Activated B cell treated with CpG ODN at 0.5 μM for 24 hours (primary cell): ENCODE data around the gene PDZRN3. TPM values are rescaled to one million over a fixed set of nuclear protein-coding genes. Genes with fewer than 3 reads are reported as not detected.

Source experiments
- ATAC-seq: fragments of 200-7000 bp; cut with Tn5 transposase; one replicate; pipeline ENCODE4 v1.10.0; 2021; ENCODE audit warnings: low read depth, mild to moderate bottlenecking, moderate library complexity
- CTCF ChIA-PET: fragments of 350-600 bp; sonication (Branson Sonifier 250); formaldehyde crosslinking; loops from one replicate; lab custom pipeline; 2021; ENCODE audit warnings: antibody characterized with exemption; lab: Charles Lee
- POLR2A ChIA-PET: fragments of 350-600 bp; sonication (Branson Sonifier 250); formaldehyde crosslinking; loops from one replicate; lab custom pipeline; 2021; ENCODE audit warnings: antibody characterized with exemption; lab: Charles Lee
- DNase-seq: peaks from one replicate; pipeline ENCODE4 v3.0.0; 2022
- H3K27ac Mint-ChIP-seq: one replicate; pipeline ENCODE4 v1.8.0; 2020; ENCODE audit warnings: mixed read lengths
- H3K27me3 Mint-ChIP-seq: one replicate; pipeline ENCODE4 v1.8.0; 2021; ENCODE audit warnings: mixed read lengths
- H3K36me3 Mint-ChIP-seq: one replicate; pipeline ENCODE4 v1.8.0; 2021; ENCODE audit warnings: low read depth, mixed read lengths
- H3K4me1 Mint-ChIP-seq: one replicate; pipeline ENCODE4 v1.8.0; 2021; ENCODE audit warnings: mixed read lengths
- H3K4me3 Mint-ChIP-seq: one replicate; pipeline ENCODE4 v1.8.0; 2020; ENCODE audit warnings: mild to moderate bottlenecking, mixed read lengths
- H3K9me3 Mint-ChIP-seq: one replicate; pipeline ENCODE4 v1.8.0; 2020; ENCODE audit warnings: mixed read lengths
- CTCF ChIP-seq: fragments of 200-600 bp; IDR thresholded peaks from one replicate; pipeline ENCODE4 v1.8.0; 2022; ENCODE audit warnings: antibody characterized with exemption, mild to moderate bottlenecking
- intact Hi-C: fragments of 100-400 bp; cut with micrococcal nuclease; formaldehyde crosslinking; loops from one replicate; pipeline ENCODE4 v1.15.1; 2024
- total RNA-seq: library from RNA; stranded (reverse); gene quantifications from 2 replicates; pipeline ENCODE4 v1.2.3, GENCODE V29; 2022

PDZRN3 gene
- total RNA-seq, 1 donor from 2014 or later, result not detected

- TF ChIP-seq CTCF, result no peak
- ATAC-seq, result no peak
- H3K27ac Mint-ChIP-seq, result no peak overlapping the region
Measured at GRCh38 chr3:73504852-73505251, 119.9 kb downstream of the PDZRN3 start.

GRCh38 chr3:73504239-73504638 lies 120.5 kb downstream of the PDZRN3 start:
- no peak for ATAC-seq
- intact Hi-C loops, result loop anchor here (5.0 kb wide), 1 partner anchor 1792 kb away; no protein-coding TSS in a partner anchor
- ChIA-PET POLR2A (no interaction called here), CTCF (interaction anchor here (0.5 to 2.6 kb wide), 3 partner anchors 325 to 416 kb away, joined by 3 to 20 read pairs (median 3); no protein-coding TSS in a partner anchor)
- H3K27me3 Mint-ChIP-seq, result peaks cover 17% of the 10 kb centered on the region
- TF ChIP-seq CTCF, result no peak
- H3K4me3 Mint-ChIP-seq, result no peak overlapping the region
- H3K9me3 Mint-ChIP-seq, result no peaks in the 10 kb centered on the region
- H3K4me1 Mint-ChIP-seq, result no peaks in the 10 kb centered on the region
- H3K27ac Mint-ChIP-seq, result no peak overlapping the region
- no peaks in the 10 kb centered on the region for H3K36me3 Mint-ChIP-seq
- DNase-seq, result no peak

More at GRCh38 chr3:73504852-73505251, 119.9 kb downstream of the PDZRN3 start:
- Mint-ChIP-seq H3K9me3 (no peaks in the 10 kb centered on the region), H3K4me3 (no peak overlapping the region), H3K36me3 (no peaks in the 10 kb centered on the region), H3K27me3 (peaks cover 14% of the 10 kb centered on the region), H3K4me1 (no peaks in the 10 kb centered on the region)
- intact Hi-C loops, result loop anchor here (5.0 kb wide), 1 partner anchor 1793 kb away; no protein-coding TSS in a partner anchor
- DNase-seq, result no peak
- ChIA-PET POLR2A (no interaction called here), CTCF (no interaction called here)

GRCh38 chr3:73503781-73504180 lies 121.0 kb downstream of the PDZRN3 start:
- CTCF ChIA-PET, result interaction anchor here (0.5 to 2.6 kb wide), 3 partner anchors 325 to 416 kb away, joined by 3 to 20 read pairs (median 3); no protein-coding TSS in a partner anchor
- Mint-ChIP-seq H3K27me3 (peaks cover 17% of the 10 kb centered on the region), H3K9me3 (no peaks in the 10 kb centered on the region), H3K4me3 (no peak overlapping the region), H3K27ac (no peak overlapping the region), H3K4me1 (no peaks in the 10 kb centered on the region), H3K36me3 (no peaks in the 10 kb centered on the region)
- intact Hi-C loops, result loop anchor here (5.0 kb wide), 1 partner anchor 1791 kb away; no protein-coding TSS in a partner anchor
- POLR2A ChIA-PET, result no interaction called here
- no peak for TF ChIP-seq CTCF
- DNase-seq, result no peak
- no peak for ATAC-seq

GRCh38 chr3:73502609-73503583 lies 121.8 kb downstream of the PDZRN3 start:
- H3K27ac Mint-ChIP-seq, result no peak overlapping the region
- CTCF ChIA-PET, result interaction anchor here (0.9 to 2.6 kb wide), 7 partner anchors 15 to 1791 kb away, joined by 3 to 20 read pairs (median 3); no protein-coding TSS in a partner anchor
- peak; percentile 30 for DNase-seq
- H3K4me1 Mint-ChIP-seq, result no peaks in the 10 kb centered on the region
- TF ChIP-seq CTCF, result peak; percentile 78
- ATAC-seq, result peak; percentile 58
- intact Hi-C loops, result loop anchor here (1.0 to 5.0 kb wide), 5 partner anchors 48 to 1791 kb away; no protein-coding TSS in a partner anchor
- H3K36me3 Mint-ChIP-seq, result no peaks in the 10 kb centered on the region
- H3K27me3 Mint-ChIP-seq, result peaks cover 15% of the 10 kb centered on the region
- POLR2A ChIA-PET, result no interaction called here
- no peaks in the 10 kb centered on the region for H3K9me3 Mint-ChIP-seq
- no peak overlapping the region for H3K4me3 Mint-ChIP-seq

GRCh38 chr3:73500321-73500720 lies 124.4 kb downstream of the PDZRN3 start:
- H3K4me1 Mint-ChIP-seq, result no peaks in the 10 kb centered on the region
- TF ChIP-seq CTCF, result no peak
- no peaks in the 10 kb centered on the region for H3K9me3 Mint-ChIP-seq
- no peaks in the 10 kb centered on the region for H3K36me3 Mint-ChIP-seq
- no peak overlapping the region for H3K4me3 Mint-ChIP-seq
- peaks cover 18% of the 10 kb centered on the region for H3K27me3 Mint-ChIP-seq
- ChIA-PET POLR2A (no interaction called here), CTCF (interaction anchor here (0.7 to 1.7 kb wide), 2 partner anchors 8 to 11 kb away, joined by 3 to 5 read pairs; no protein-coding TSS in a partner anchor)
- intact Hi-C loops, result loop anchor here (5.0 kb wide), 1 partner anchor 1788 kb away; no protein-coding TSS in a partner anchor
- ATAC-seq, result no peak
- DNase-seq, result no peak
- no peak overlapping the region for H3K27ac Mint-ChIP-seq
